ENCODE data around the gene UPB1. TPM values are rescaled to one million over a fixed set of nuclear protein-coding genes. Genes with fewer than 3 reads are reported as not detected.

The UPB1 gene
- total and polyA plus RNA-seq, 9 of the 15 experiments (the other 6 are each of a cell fraction or from before 2014, with no cell fraction given) = 0.06 to 0.11 TPM; not detected in 7

DNA sequence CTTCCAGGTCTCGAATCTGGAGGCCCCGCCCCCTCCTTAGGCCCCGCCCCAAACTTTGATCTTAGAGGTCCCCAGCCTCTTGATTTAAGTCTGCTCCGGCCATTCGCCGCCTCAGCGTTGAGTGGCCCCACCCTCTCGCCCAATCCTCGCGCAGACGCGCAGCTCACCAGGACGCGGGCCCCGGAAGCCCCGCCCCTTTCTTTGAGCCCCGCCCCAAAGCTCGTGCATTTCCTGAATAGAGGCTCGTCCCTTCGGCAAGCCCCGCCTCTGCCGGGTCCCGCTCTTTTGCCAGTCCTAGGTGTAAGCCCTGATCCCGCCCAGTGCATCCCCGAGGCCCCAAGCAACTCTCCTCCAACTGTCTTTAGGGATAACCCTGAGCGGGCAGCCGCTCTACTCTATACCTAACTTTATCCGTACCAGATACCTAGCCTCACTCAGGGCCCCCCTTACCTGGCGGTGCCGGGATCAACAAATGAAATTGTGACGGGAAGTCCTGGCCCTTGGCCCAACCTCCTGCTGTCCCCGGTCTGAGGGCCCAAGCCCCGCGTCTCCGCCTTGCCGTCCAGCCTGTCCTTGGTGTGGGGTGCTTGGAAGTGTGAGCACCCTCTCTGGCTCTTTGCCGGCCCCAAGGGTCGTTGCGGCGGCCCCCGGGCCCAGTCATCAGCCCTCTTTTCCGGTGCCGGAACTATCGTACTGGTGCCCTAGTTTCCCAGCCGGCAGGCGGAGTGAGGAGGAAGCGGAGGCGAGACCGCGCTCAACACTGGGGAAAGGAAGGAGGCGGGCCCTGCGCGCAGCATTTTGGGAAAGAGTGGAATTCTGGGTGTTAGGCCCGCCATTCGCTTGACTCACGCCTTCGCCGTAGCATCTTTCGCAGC lies 60.3 kb downstream of the UPB1 start, which contains the start of gene SNRPD3 (continued):
- TF ChIP-seq, protein P1, sequence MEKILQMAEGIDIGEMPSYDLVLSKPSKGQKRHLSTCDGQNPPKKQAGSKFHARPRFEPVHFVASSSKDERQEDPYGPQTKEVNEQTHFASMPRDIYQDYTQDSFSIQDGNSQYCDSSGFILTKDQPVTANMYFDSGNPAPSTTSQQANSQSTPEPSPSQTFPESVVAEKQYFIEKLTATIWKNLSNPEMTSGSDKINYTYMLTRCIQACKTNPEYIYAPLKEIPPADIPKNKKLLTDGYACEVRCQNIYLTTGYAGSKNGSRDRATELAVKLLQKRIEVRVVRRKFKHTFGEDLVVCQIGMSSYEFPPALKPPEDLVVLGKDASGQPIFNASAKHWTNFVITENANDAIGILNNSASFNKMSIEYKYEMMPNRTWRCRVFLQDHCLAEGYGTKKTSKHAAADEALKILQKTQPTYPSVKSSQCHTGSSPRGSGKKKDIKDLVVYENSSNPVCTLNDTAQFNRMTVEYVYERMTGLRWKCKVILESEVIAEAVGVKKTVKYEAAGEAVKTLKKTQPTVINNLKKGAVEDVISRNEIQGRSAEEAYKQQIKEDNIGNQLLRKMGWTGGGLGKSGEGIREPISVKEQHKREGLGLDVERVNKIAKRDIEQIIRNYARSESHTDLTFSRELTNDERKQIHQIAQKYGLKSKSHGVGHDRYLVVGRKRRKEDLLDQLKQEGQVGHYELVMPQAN (IDR thresholded peaks at IDR 0.05; ENCODE audit: borderline replicate concordance) = peak; percentile 26; the same call in 1 of the 2 replicates
- no peak for TF ChIP-seq ZNF431 (CRISPR knock-in tag; IDR thresholded peaks at IDR 0.05)
- TF ChIP-seq, protein P2, sequence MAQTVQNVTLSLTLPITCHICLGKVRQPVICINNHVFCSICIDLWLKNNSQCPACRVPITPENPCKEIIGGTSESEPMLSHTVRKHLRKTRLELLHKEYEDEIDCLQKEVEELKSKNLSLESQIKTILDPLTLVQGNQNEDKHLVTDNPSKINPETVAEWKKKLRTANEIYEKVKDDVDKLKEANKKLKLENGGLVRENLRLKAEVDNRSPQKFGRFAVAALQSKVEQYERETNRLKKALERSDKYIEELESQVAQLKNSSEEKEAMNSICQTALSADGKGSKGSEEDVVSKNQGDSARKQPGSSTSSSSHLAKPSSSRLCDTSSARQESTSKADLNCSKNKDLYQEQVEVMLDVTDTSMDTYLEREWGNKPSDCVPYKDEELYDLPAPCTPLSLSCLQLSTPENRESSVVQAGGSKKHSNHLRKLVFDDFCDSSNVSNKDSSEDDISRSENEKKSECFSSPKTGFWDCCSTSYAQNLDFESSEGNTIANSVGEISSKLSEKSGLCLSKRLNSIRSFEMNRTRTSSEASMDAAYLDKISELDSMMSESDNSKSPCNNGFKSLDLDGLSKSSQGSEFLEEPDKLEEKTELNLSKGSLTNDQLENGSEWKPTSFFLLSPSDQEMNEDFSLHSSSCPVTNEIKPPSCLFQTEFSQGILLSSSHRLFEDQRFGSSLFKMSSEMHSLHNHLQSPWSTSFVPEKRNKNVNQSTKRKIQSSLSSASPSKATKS (CRISPR knock-in tag; IDR thresholded peaks at IDR 0.05) = no peak
- peak; percentile 92 for TF ChIP-seq SP1 (CRISPR knock-in tag; IDR thresholded peaks at IDR 0.05)
- TF ChIP-seq, protein P3, sequence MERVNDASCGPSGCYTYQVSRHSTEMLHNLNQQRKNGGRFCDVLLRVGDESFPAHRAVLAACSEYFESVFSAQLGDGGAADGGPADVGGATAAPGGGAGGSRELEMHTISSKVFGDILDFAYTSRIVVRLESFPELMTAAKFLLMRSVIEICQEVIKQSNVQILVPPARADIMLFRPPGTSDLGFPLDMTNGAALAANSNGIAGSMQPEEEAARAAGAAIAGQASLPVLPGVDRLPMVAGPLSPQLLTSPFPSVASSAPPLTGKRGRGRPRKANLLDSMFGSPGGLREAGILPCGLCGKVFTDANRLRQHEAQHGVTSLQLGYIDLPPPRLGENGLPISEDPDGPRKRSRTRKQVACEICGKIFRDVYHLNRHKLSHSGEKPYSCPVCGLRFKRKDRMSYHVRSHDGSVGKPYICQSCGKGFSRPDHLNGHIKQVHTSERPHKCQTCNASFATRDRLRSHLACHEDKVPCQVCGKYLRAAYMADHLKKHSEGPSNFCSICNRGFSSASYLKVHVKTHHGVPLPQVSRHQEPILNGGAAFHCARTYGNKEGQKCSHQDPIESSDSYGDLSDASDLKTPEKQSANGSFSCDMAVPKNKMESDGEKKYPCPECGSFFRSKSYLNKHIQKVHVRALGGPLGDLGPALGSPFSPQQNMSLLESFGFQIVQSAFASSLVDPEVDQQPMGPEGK (CRISPR knock-in tag; IDR thresholded peaks at IDR 0.05; ENCODE audit: borderline replicate concordance) = no peak
- TF ChIP-seq ZNF224 (CRISPR knock-in tag; IDR thresholded peaks at IDR 0.05) = no peak
- peak; percentile 89 for TF ChIP-seq TOE1 (IDR thresholded peaks at IDR 0.05; ENCODE audit: borderline replicate concordance)
- no peak for TF ChIP-seq TOE1 (CRISPR knock-in tag; IDR thresholded peaks at IDR 0.05; ENCODE audit: borderline replicate concordance, low read depth)
- no peak for TF ChIP-seq ZNF324 (CRISPR knock-in tag; IDR thresholded peaks at IDR 0.05)
- TF ChIP-seq, protein P4, sequence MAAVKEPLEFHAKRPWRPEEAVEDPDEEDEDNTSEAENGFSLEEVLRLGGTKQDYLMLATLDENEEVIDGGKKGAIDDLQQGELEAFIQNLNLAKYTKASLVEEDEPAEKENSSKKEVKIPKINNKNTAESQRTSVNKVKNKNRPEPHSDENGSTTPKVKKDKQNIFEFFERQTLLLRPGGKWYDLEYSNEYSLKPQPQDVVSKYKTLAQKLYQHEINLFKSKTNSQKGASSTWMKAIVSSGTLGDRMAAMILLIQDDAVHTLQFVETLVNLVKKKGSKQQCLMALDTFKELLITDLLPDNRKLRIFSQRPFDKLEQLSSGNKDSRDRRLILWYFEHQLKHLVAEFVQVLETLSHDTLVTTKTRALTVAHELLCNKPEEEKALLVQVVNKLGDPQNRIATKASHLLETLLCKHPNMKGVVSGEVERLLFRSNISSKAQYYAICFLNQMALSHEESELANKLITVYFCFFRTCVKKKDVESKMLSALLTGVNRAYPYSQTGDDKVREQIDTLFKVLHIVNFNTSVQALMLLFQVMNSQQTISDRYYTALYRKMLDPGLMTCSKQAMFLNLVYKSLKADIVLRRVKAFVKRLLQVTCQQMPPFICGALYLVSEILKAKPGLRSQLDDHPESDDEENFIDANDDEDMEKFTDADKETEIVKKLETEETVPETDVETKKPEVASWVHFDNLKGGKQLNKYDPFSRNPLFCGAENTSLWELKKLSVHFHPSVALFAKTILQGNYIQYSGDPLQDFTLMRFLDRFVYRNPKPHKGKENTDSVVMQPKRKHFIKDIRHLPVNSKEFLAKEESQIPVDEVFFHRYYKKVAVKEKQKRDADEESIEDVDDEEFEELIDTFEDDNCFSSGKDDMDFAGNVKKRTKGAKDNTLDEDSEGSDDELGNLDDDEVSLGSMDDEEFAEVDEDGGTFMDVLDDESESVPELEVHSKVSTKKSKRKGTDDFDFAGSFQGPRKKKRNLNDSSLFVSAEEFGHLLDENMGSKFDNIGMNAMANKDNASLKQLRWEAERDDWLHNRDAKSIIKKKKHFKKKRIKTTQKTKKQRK (IDR thresholded peaks at IDR 0.05; ENCODE audit: borderline replicate concordance, low read depth, low read length) = no peak
- no peak for TF ChIP-seq ZNF644 (tag; IDR thresholded peaks at IDR 0.05; ENCODE audit: low read depth)
- TF ChIP-seq EP400 (IDR thresholded peaks at IDR 0.05) = peak; percentile 92
- no peak for TF ChIP-seq NFIX (CRISPR knock-in tag; IDR thresholded peaks at IDR 0.05; ENCODE audit: low read depth)
- TF ChIP-seq POLR2H (tag; IDR thresholded peaks at IDR 0.05; ENCODE audit: low read depth) = peak; percentile 76
- TF ChIP-seq, protein P5, sequence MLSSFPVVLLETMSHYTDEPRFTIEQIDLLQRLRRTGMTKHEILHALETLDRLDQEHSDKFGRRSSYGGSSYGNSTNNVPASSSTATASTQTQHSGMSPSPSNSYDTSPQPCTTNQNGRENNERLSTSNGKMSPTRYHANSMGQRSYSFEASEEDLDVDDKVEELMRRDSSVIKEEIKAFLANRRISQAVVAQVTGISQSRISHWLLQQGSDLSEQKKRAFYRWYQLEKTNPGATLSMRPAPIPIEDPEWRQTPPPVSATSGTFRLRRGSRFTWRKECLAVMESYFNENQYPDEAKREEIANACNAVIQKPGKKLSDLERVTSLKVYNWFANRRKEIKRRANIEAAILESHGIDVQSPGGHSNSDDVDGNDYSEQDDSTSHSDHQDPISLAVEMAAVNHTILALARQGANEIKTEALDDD (IDR thresholded peaks at IDR 0.05) = no peak

Data from K562 (cell line).